ENCODE results near the gene METTL23.
"Not testable (repeated sequence)": the region's sequence is repeated elsewhere in the genome, so short reads cannot be mapped to it uniquely, and the experiment has no call there.

METTL23 gene

DNA sequence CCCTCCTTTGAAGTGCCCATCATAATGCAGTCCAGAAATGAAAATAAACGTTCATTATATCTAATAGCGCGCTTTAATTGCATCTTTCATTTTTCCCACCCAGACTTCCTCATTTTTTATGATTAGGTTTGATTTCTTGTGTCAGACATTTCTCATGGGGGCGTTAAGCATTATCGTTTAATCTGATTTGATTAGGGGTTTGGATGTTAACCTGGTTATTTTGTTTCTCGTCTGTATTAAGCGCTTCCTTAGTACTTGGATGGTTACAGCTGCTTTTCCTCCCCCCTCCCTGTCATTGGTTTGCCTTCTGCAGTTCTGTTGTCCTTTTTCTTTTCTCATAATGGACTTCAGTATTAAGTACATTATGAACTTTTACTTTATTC lies 11.8 kb downstream of the METTL23 start:
- H3K4me3 ChIP-seq (ENCODE audit: low read depth, low read length): peak overlapping the region; percentile 82
- TF ChIP-seq, protein P1, sequence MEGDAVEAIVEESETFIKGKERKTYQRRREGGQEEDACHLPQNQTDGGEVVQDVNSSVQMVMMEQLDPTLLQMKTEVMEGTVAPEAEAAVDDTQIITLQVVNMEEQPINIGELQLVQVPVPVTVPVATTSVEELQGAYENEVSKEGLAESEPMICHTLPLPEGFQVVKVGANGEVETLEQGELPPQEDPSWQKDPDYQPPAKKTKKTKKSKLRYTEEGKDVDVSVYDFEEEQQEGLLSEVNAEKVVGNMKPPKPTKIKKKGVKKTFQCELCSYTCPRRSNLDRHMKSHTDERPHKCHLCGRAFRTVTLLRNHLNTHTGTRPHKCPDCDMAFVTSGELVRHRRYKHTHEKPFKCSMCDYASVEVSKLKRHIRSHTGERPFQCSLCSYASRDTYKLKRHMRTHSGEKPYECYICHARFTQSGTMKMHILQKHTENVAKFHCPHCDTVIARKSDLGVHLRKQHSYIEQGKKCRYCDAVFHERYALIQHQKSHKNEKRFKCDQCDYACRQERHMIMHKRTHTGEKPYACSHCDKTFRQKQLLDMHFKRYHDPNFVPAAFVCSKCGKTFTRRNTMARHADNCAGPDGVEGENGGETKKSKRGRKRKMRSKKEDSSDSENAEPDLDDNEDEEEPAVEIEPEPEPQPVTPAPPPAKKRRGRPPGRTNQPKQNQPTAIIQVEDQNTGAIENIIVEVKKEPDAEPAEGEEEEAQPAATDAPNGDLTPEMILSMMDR (conservative IDR thresholded peaks at IDR 0.05; ENCODE audit: low read depth, low read length): no peak
- DNase-seq (ENCODE audit: low read depth): peak; percentile 46

DNA sequence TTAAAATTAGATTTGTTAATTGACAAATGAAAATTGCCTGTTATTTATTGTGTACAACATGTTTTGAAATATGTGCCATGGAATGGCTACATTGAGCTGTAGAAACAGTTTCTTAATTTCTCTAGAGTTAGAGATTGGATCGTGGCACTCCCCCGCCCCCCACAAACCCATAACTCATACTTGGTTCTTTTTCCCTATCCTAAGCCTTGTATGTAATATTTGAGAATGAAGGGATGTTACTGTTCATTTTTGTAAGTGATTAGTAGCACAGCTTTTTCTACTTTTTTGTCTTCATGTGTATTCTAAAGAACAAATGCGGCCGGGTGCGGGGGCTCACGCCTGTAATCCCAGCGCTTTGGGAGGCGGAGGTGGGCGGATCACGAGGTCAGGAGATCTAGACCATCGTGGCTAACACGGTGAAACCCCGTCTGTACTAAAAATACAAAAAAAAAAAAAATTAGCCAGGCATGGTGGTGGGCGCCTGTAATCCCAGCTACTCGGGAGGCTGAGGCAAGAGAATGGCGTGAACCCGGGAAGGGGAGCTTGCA lies 13.0 kb downstream of the METTL23 start:
- DNase-seq (ENCODE audit: low read depth); H3K4me3 ChIP-seq (ENCODE audit: low read depth, low read length): not testable (repeated sequence)

DNA sequence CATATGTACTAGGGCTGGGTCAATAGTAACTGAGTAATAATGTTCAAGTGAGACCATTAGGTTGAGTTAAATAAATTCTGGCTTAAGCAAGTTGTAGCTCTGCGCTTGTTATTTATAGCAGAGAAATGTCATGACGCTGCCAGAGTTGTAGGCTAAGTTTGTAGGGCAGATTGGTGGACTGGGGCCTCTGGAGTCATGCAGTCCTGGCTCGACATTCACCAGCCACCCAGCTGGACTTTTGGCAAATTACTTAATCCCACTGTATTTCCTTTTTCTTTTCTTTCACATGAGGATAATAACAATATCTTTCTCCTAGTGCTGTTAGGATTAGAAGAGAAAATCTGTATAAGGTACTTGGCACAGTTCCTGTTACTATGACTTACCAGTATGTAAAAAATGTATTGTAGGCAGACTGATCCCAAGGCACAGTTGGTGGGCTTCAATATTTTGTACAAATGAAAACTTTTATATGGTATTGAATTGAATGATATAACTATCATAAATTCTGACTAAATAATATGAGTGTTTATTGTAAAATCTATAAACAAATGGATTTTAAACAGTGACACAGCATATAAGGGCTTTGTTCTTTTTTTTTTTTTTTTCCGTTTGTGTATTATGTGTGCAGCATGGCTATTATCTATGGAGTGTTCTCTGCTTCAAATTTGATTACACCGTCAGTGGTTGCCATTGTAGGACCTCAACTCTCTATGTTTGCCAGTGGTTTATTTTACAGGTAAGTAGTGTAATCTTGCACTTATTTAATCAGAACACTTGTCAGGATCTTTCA lies 13.9 kb downstream of the METTL23 start:
- no peak overlapping the region for H3K4me3 ChIP-seq (ENCODE audit: low read depth, low read length)
- peak; percentile 68 for DNase-seq (ENCODE audit: low read depth)
- TF ChIP-seq, protein P1 (conservative IDR thresholded peaks at IDR 0.05; ENCODE audit: low read depth, low read length): no peak

DNA sequence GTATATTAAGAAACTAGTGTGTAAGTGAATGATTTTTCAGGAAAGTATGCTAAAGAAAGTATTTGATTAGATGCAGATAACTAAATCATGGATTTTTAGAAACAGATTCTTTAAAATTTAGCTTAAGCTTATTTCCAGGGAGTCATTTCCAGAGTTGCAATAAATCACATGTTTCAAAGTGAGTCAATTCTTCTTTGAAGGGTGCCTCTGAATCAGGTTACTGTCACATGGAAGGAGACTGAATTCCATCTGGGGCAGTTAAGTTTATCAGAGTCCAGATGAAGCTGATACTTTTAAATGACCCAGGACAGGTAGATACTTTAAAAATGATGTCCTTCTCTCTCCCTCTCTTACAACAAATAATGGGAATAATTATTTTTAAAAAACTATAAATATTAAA lies 16.3 kb downstream of the METTL23 start:
- TF ChIP-seq, protein P1 (conservative IDR thresholded peaks at IDR 0.05; ENCODE audit: low read depth, low read length): no peak
- no peak overlapping the region for H3K4me3 ChIP-seq (ENCODE audit: low read depth, low read length)
- no peak for DNase-seq (ENCODE audit: low read depth)

DNA sequence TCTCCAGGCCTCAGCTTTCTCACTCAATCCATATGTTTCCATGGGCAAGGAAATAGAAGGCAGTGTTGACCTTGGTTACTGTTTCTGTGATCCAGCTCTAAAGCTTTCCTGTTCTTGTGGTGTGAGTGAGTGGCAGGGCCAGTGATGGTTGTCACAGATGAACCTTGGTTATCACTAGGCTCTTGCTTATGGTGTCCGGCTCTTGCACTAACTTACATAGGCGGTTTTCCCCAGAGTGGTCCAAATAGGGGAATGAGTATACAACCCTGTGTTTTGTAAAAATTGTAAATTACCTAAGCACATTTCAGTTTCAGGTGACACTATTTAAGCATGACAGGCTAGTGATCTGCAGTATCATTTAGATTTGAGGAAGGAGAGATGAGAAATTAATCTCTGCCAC lies 18.1 kb downstream of the METTL23 start:
- H3K4me3 ChIP-seq (ENCODE audit: low read depth, low read length): no peak overlapping the region
- TF ChIP-seq, protein P1 (conservative IDR thresholded peaks at IDR 0.05; ENCODE audit: low read depth, low read length): no peak
- no peak for DNase-seq (ENCODE audit: low read depth)

DNA sequence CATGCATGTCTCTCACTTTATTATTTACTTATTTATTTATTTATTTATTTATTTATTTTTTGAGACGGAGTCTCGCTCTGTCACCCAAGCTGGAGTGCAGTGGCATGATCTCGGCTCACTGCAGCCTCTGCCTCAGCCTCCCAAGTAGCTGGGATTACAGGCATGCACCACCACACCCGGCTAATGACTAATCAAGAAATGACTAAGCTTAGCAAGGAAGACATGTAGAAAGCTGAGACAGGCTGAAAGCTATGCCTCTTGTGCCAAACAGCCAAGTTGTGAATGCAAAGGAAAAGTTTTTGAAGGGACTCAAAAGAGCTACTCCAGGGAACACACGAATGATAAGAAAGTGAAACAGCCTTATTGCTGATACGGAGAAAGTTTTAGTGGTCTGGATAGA lies 19.1 kb downstream of the METTL23 start:
- peak; percentile 36 for DNase-seq (ENCODE audit: low read depth)

DNA sequence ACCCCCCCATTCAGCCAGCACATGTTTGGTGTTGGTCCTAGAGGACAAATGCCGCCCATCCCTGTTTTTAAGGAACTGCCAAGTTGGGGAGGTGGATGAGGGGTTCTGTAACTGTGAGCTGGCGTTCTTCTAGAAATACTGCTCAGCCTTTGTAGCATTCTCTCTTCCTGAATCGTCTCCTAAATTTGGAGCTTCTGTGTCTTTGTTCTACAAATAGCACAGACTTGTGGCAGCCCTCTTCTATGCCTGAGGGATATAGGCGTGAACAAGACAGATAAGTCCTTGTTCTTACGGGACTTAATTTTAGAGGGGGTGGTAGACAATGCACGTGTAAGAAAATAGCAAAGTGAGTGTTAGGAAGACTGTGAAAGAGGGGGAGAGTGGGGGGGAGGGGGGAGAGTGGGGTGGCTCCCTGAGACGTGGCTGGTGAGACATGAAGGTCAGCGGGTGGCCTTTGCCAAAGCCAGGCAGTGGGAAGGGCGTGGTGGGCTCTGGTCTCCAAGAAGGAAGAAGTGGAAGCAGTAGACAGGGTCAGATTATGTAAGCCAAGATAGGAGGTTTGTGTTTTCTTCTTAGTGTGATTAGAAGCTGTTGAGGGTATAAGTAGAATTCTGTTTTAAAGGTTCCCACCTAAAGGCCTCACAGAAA lies 21.2 kb downstream of the METTL23 start:
- no peak for DNase-seq (ENCODE audit: low read depth)
- TF ChIP-seq, protein P1 (conservative IDR thresholded peaks at IDR 0.05; ENCODE audit: low read depth, low read length): no peak
- no peak overlapping the region for H3K4me3 ChIP-seq (ENCODE audit: low read depth, low read length)

More for the DNA sequence above, 19.1 kb downstream of the METTL23 start:
- H3K4me3 ChIP-seq (ENCODE audit: low read depth, low read length): not testable (repeated sequence)

DNA sequence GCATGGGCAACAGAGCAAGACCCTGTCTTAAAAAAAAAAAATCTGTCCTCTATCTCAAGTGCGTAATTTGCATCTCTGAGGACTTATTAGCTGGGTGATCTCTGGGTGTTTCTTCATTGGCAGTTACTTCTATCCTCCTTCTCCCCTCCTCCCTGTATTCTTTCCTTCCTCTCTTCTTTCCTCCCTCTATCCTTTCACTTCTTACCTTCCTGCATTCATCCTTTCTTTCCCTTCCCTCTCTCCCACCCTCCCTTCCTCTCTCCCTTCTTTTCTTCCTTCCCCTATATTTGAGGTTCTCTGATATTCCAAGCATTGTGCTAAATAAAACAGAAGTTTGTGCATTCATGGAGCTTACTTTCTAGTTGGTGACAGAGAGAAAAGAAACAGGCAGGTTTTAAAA lies 22.0 kb downstream of the METTL23 start:
- DNase-seq (ENCODE audit: low read depth): no peak
- H3K4me3 ChIP-seq (ENCODE audit: low read depth, low read length): no peak overlapping the region
- TF ChIP-seq, protein P1 (conservative IDR thresholded peaks at IDR 0.05; ENCODE audit: low read depth, low read length): no peak

Data from choroid plexus epithelial cell (primary cell).